HCT116 (cell line): ENCODE data around the gene NEK6. TPM values are rescaled to one million over a fixed set of nuclear protein-coding genes. Genes with fewer than 3 reads are reported as not detected.

Experiments used
- ATAC-seq: fragments of 200-7000 bp; cut with Tn5 transposase; 2 replicates; pipeline ENCODE4 v1.9.1; 2020; ENCODE audit warnings: mild to moderate bottlenecking, moderate library complexity
- BruUV-seq: library from RNA; stranded (reverse); fragments of 400-500 nt; replicated peaks from 2 replicates; lab custom pipeline; 2021; lab: Mats Ljungman, UMichigan
- CTCF ChIA-PET: fragments of 300-600 bp; sonication (Branson Sonifier 250); formaldehyde crosslinking; loops from one replicate; lab custom pipeline; 2021; ENCODE audit warnings: antibody characterized with exemption; lab: Charles Lee
- POLR2A ChIA-PET: fragments of 300-600, 350-600 bp; sonication (Branson Sonifier 250); formaldehyde crosslinking; loops from one replicate; lab custom pipeline; 2021; ENCODE audit warnings: antibody characterized with exemption; lab: Charles Lee
- RAD21 ChIA-PET, 2 experiments: fragments of 300-600 bp; sonication (Branson Sonifier 250); formaldehyde crosslinking; loops; one replicate each; lab custom pipeline; 2023; ENCODE audit warnings: low total read pairs in 2 of 2; ENCODE audit not compliant: uncharacterized antibody in 2 of 2, unreplicated experiment in 2 of 2, low non-redundant PET in 1 of 2; lab: Charles Lee
- DNase-seq: peaks from one replicate; pipeline ENCODE4 v3.0.0-alpha.2; 2010; ENCODE audit warnings: low read depth, low spot score
- H2AFZ ChIP-seq: fragments of 200-600 bp; shearing (Covaris generic), sonication (generic); 2 replicates; pipeline ENCODE4 v1.6.1; 2017; ENCODE audit warnings: low read depth, mixed run types, mixed read lengths, antibody characterized with exemption, low read length; ENCODE audit not compliant: poor library complexity, severe bottlenecking
- H3K27ac ChIP-seq: 2 replicates; pipeline ENCODE4 v1.5.1; 2012; ENCODE audit warnings: low read depth, low read length
- H3K27me3 ChIP-seq: fragments of 200-600 bp; sonication (generic); 2 replicates; pipeline ENCODE4 v1.6.1; 2016; ENCODE audit warnings: mixed run types, low read length, mixed read lengths; ENCODE audit not compliant: insufficient read depth
- H3K36me3 ChIP-seq, 2 experiments: fragments of 200-500 bp in 1 of 2; fragments of 200-600 bp in 1 of 2; sonication (Bioruptor generic) in 1 of 2; sonication (generic) in 1 of 2; 2 replicates each; pipeline versions ENCODE4 v1.5.1 to v1.6.1; 2014 to 2016; ENCODE audit warnings: low read length in 2 of 2, inconsistent platforms in 1 of 2, mixed read lengths in 1 of 2, mixed run types in 1 of 2; ENCODE audit not compliant: insufficient read depth in 2 of 2, control insufficient read depth in 1 of 2
- H3K4me1 ChIP-seq, 2 experiments: fragments of 200-600 bp in 1 of 2; sonication (generic) in 1 of 2; 2 replicates each; pipeline versions ENCODE4 v1.5.1 to v1.6.1; 2012 to 2017; ENCODE audit warnings: low read length in 2 of 2, inconsistent platforms in 1 of 2, mild to moderate bottlenecking in 1 of 2, mixed read lengths in 1 of 2, mixed run types in 1 of 2, moderate library complexity in 1 of 2; ENCODE audit not compliant: insufficient read depth in 2 of 2, control insufficient read depth in 1 of 2
- H3K4me2 ChIP-seq: fragments of 200-600 bp; sonication (generic); 2 replicates; pipeline ENCODE4 v1.6.1; 2017; ENCODE audit warnings: mixed run types, low read length, mixed read lengths
- H3K4me3 ChIP-seq, 2 experiments: fragments of 200-600 bp in 1 of 2; sonication (generic) in 1 of 2; replicated peaks in 1 of 2; 2 replicates each; pipeline ENCODE4 v1.5.1; 2011 to 2016; ENCODE audit warnings: low read length in 2 of 2, control low read depth in 1 of 2, low read depth in 1 of 2, mild to moderate bottlenecking in 1 of 2, mixed read lengths in 1 of 2, mixed run types in 1 of 2
- H3K79me2 ChIP-seq: fragments of 200-600 bp; sonication (generic); 2 replicates; pipeline ENCODE4 v1.6.1; 2017; ENCODE audit warnings: mild to moderate bottlenecking, mixed run types, low read length, moderate library complexity, mixed read lengths; ENCODE audit not compliant: insufficient read depth
- H3K9ac ChIP-seq: fragments of 200-600 bp; sonication (generic); 2 replicates; pipeline ENCODE4 v1.6.1; 2016; ENCODE audit warnings: low read length, mixed read lengths
- H3K9me2 ChIP-seq: fragments of 200-600 bp; sonication (generic), shearing (Covaris generic); 2 replicates; pipeline ENCODE4 v1.6.1; 2017; ENCODE audit warnings: mixed run types, mild to moderate bottlenecking, moderate library complexity; ENCODE audit not compliant: insufficient read depth
- H3K9me3 ChIP-seq, 2 experiments: fragments of 200-500 bp in 1 of 2; fragments of 200-600 bp in 1 of 2; sonication (Bioruptor generic) in 1 of 2; sonication (generic) in 1 of 2; 2 replicates each; pipeline ENCODE4 v1.6.1; 2014 to 2017; ENCODE audit warnings: low read length in 2 of 2, mixed read lengths in 2 of 2, inconsistent platforms in 1 of 2, low read depth in 1 of 2, mild to moderate bottlenecking in 1 of 2, mixed run types in 1 of 2, moderate library complexity in 1 of 2; ENCODE audit not compliant: control insufficient read depth in 1 of 2, insufficient read depth in 1 of 2
- H4K20me1 ChIP-seq: fragments of 200-600 bp; sonication (generic), shearing (Covaris generic); 2 replicates; pipeline ENCODE4 v1.6.1; 2017; ENCODE audit warnings: mixed run types, mild to moderate bottlenecking, moderate library complexity; ENCODE audit not compliant: insufficient read depth
- CBX3 ChIP-seq: IDR thresholded peaks from 2 replicates; pipeline ENCODE4 v1.6.1; 2012; ENCODE audit warnings: low read depth
- CEBPB ChIP-seq: IDR thresholded peaks from 2 replicates; pipeline ENCODE4 v1.6.1; 2012; ENCODE audit warnings: low read depth
- CTCF ChIP-seq, 3 experiments: fragments of 200-600 bp in 1 of 3; sonication (generic) in 1 of 3; IDR thresholded peaks in 2 of 3; conservative IDR thresholded peaks in 1 of 3; 2 replicates each; pipeline ENCODE4 v1.5.1; 2012 to 2017; ENCODE audit warnings: low read depth in 2 of 3, low read length in 2 of 3, antibody characterized with exemption in 1 of 3, borderline replicate concordance in 1 of 3, control low read depth in 1 of 3, mild to moderate bottlenecking in 1 of 3, mixed read lengths in 1 of 3, mixed run types in 1 of 3, moderate library complexity in 1 of 3; ENCODE audit not compliant: insufficient read depth in 1 of 3
- EGR1 ChIP-seq: IDR thresholded peaks from 2 replicates; pipeline ENCODE4 v1.6.1; 2012; ENCODE audit warnings: low read depth
- ELF1 ChIP-seq: IDR thresholded peaks from 2 replicates; pipeline ENCODE4 v1.6.1; 2012; ENCODE audit warnings: low read depth, borderline replicate concordance
- EZH2phosphoT487 ChIP-seq: fragments of 200-600 bp; IDR thresholded peaks from 2 replicates; pipeline ENCODE4 v1.6.1; 2018; ENCODE audit warnings: antibody characterized with exemption, borderline replicate concordance
- FOSL1 ChIP-seq: IDR thresholded peaks from 2 replicates; pipeline ENCODE4 v1.6.1; 2012; ENCODE audit warnings: low read depth
- JUND ChIP-seq: IDR thresholded peaks from 2 replicates; pipeline ENCODE4 v1.6.1; 2012
- MAX ChIP-seq: IDR thresholded peaks from 2 replicates; pipeline ENCODE4 v1.6.1; 2012
- POLR2AphosphoS5 ChIP-seq: IDR thresholded peaks from 2 replicates; pipeline ENCODE4 v1.6.1; 2011; ENCODE audit warnings: mild to moderate bottlenecking, low read depth, low read length, moderate library complexity
- SIN3A ChIP-seq: IDR thresholded peaks from 2 replicates; pipeline ENCODE4 v1.6.1; 2012; ENCODE audit warnings: low read depth
- SP1 ChIP-seq: IDR thresholded peaks from 2 replicates; pipeline ENCODE4 v1.6.1; 2012; ENCODE audit warnings: low read depth
- TCF7L2 ChIP-seq: IDR thresholded peaks from 2 replicates; pipeline ENCODE4 v1.7.0; 2011; ENCODE audit warnings: borderline replicate concordance, inconsistent platforms; ENCODE audit not compliant: insufficient read depth, insufficient read length; ENCODE audit errors: extremely low read depth
- ZBTB33 ChIP-seq: IDR thresholded peaks from 2 replicates; pipeline ENCODE4 v1.6.1; 2011; ENCODE audit warnings: mild to moderate bottlenecking, low read length, moderate library complexity; ENCODE audit not compliant: insufficient replicate concordance; ENCODE audit errors: extremely low read depth
- ZNF274 ChIP-seq: fragments of 200-500 bp; sonication (Bioruptor generic); IDR thresholded peaks from 2 replicates; pipeline ENCODE4 v1.6.1; 2014; ENCODE audit warnings: mild to moderate bottlenecking, low read depth, low read length, inconsistent platforms
- intact Hi-C: fragments of 100-400 bp; cut with micrococcal nuclease; formaldehyde crosslinking; loops from 2 replicates; pipeline ENCODE4 v1.10.0; 2022
- total RNA-seq: library from RNA; stranded (reverse); gene quantifications from one replicate; pipeline ENCODE4 v1.2.1, GENCODE V29; 2021; ENCODE audit not compliant: unreplicated experiment

The NEK6 gene
- total RNA-seq, 1 experiment from 2014 or later, result 40.8 TPM

- no peaks in the 10 kb centered on the region for H3K4me1 ChIP-seq
- H3K9me2 ChIP-seq, result no peaks in the 10 kb centered on the region
- RAD21 ChIA-PET, result no interaction called here
- H3K79me2 ChIP-seq, result no peaks in the 10 kb centered on the region
- CTCF ChIA-PET, result no interaction called here
- no peaks in the 10 kb centered on the region for H3K27me3 ChIP-seq
- intact Hi-C loops, result no loop called here
- no TSS peak for BruUV-seq
- H2AFZ ChIP-seq, result no peak overlapping the region
- H3K27ac ChIP-seq, result no peak overlapping the region
- no peak for TF ChIP-seq FOSL1
- POLR2A ChIA-PET, result no interaction called here
- no peak for DNase-seq
- H3K4me2 ChIP-seq, result no peak overlapping the region
- no peak for ATAC-seq
- peaks cover 2 to 4% of the 10 kb centered on the region in 2 experiments; a peak in 3 of 4 replicates for H3K36me3 ChIP-seq
- H3K9ac ChIP-seq, result no peak overlapping the region
- H4K20me1 ChIP-seq, result no peaks in the 10 kb centered on the region
- no peaks in the 10 kb centered on the region for H3K9me3 ChIP-seq
- H3K4me3 ChIP-seq, result no peak overlapping the region
These were observed 68.6 kb downstream of the NEK6 start for GRCh38 chr9:124326378-124326777.

GRCh38 chr9:124327491-124327890, 69.7 kb downstream of the NEK6 start:
- ATAC-seq (no peak), DNase-seq (no peak)
- no TSS peak for BruUV-seq
- Histone ChIP-seq H3K4me1 (no peaks in the 10 kb centered on the region), H3K79me2 (no peaks in the 10 kb centered on the region), H3K9ac (no peak overlapping the region), H3K27me3 (no peaks in the 10 kb centered on the region), H3K9me2 (no peaks in the 10 kb centered on the region), H3K36me3 (peaks cover 2 to 4% of the 10 kb centered on the region in 2 experiments; a peak in 3 of 4 replicates), H3K9me3 (no peaks in the 10 kb centered on the region), H3K4me2 (no peak overlapping the region), H3K27ac (no peak overlapping the region), H3K4me3 (no peak overlapping the region), H4K20me1 (no peaks in the 10 kb centered on the region), H2AFZ (no peak overlapping the region)
- CTCF ChIA-PET, result no interaction called here
- RAD21 ChIA-PET, result no interaction called here
- intact Hi-C loops, result no loop called here
- POLR2A ChIA-PET, result interaction anchor here (0.5 kb wide), 1 partner anchor 196 kb away, joined by 3 read pairs; no protein-coding TSS in a partner anchor
- TF ChIP-seq SP1 (no peak), CTCF (IDR thresholded peaks at IDR 0.05 in 2 of 3, conservative IDR thresholded peaks at IDR 0.05 in 1 of 3; ENCODE audit: borderline replicate concordance in 1 of 3, insufficient read depth in 1 of 3, low read depth in 2 of 3, low read length in 2 of 3) (no peak), ZNF274 (no peak), TCF7L2 (no peak), ZBTB33 (no peak), EZH2phosphoT487 (no peak), CEBPB (no peak), ELF1 (no peak), EGR1 (no peak), MAX (no peak), CBX3 (no peak), JUND (no peak), POLR2AphosphoS5 (no peak), SIN3A (no peak)
